HCT116 (cell line): ENCODE data around the gene SIL1. TPM values are rescaled to one million over a fixed set of nuclear protein-coding genes. Genes with fewer than 3 reads are reported as not detected.

Source experiments
- ATAC-seq: fragments of 200-7000 bp; cut with Tn5 transposase; 2 replicates; pipeline ENCODE4 v1.9.1; 2020; ENCODE audit warnings: mild to moderate bottlenecking, moderate library complexity
- BruUV-seq: library from RNA; stranded (reverse); fragments of 400-500 nt; replicated peaks from 2 replicates; lab custom pipeline; 2021; lab: Mats Ljungman, UMichigan
- CTCF ChIA-PET: fragments of 300-600 bp; sonication (Branson Sonifier 250); formaldehyde crosslinking; loops from one replicate; lab custom pipeline; 2021; ENCODE audit warnings: antibody characterized with exemption; lab: Charles Lee
- POLR2A ChIA-PET: fragments of 300-600, 350-600 bp; sonication (Branson Sonifier 250); formaldehyde crosslinking; loops from one replicate; lab custom pipeline; 2021; ENCODE audit warnings: antibody characterized with exemption; lab: Charles Lee
- RAD21 ChIA-PET, 2 experiments: fragments of 300-600 bp; sonication (Branson Sonifier 250); formaldehyde crosslinking; loops; one replicate each; lab custom pipeline; 2023; ENCODE audit warnings: low total read pairs in 2 of 2; ENCODE audit not compliant: uncharacterized antibody in 2 of 2, unreplicated experiment in 2 of 2, low non-redundant PET in 1 of 2; lab: Charles Lee
- DNase-seq: peaks from one replicate; pipeline ENCODE4 v3.0.0-alpha.2; 2010; ENCODE audit warnings: low read depth, low spot score
- H2AFZ ChIP-seq: fragments of 200-600 bp; shearing (Covaris generic), sonication (generic); 2 replicates; pipeline ENCODE4 v1.6.1; 2017; ENCODE audit warnings: low read depth, mixed run types, mixed read lengths, antibody characterized with exemption, low read length; ENCODE audit not compliant: poor library complexity, severe bottlenecking
- H3K27ac ChIP-seq: 2 replicates; pipeline ENCODE4 v1.5.1; 2012; ENCODE audit warnings: low read depth, low read length
- H3K27me3 ChIP-seq: fragments of 200-600 bp; sonication (generic); 2 replicates; pipeline ENCODE4 v1.6.1; 2016; ENCODE audit warnings: mixed run types, low read length, mixed read lengths; ENCODE audit not compliant: insufficient read depth
- H3K36me3 ChIP-seq, 2 experiments: fragments of 200-500 bp in 1 of 2; fragments of 200-600 bp in 1 of 2; sonication (Bioruptor generic) in 1 of 2; sonication (generic) in 1 of 2; 2 replicates each; pipeline versions ENCODE4 v1.5.1 to v1.6.1; 2014 to 2016; ENCODE audit warnings: low read length in 2 of 2, inconsistent platforms in 1 of 2, mixed read lengths in 1 of 2, mixed run types in 1 of 2; ENCODE audit not compliant: insufficient read depth in 2 of 2, control insufficient read depth in 1 of 2
- H3K4me1 ChIP-seq, 2 experiments: fragments of 200-600 bp in 1 of 2; sonication (generic) in 1 of 2; 2 replicates each; pipeline versions ENCODE4 v1.5.1 to v1.6.1; 2012 to 2017; ENCODE audit warnings: low read length in 2 of 2, inconsistent platforms in 1 of 2, mild to moderate bottlenecking in 1 of 2, mixed read lengths in 1 of 2, mixed run types in 1 of 2, moderate library complexity in 1 of 2; ENCODE audit not compliant: insufficient read depth in 2 of 2, control insufficient read depth in 1 of 2
- H3K4me2 ChIP-seq: fragments of 200-600 bp; sonication (generic); 2 replicates; pipeline ENCODE4 v1.6.1; 2017; ENCODE audit warnings: mixed run types, low read length, mixed read lengths
- H3K4me3 ChIP-seq, 2 experiments: fragments of 200-600 bp in 1 of 2; sonication (generic) in 1 of 2; replicated peaks in 1 of 2; 2 replicates each; pipeline ENCODE4 v1.5.1; 2011 to 2016; ENCODE audit warnings: low read length in 2 of 2, control low read depth in 1 of 2, low read depth in 1 of 2, mild to moderate bottlenecking in 1 of 2, mixed read lengths in 1 of 2, mixed run types in 1 of 2
- H3K79me2 ChIP-seq: fragments of 200-600 bp; sonication (generic); 2 replicates; pipeline ENCODE4 v1.6.1; 2017; ENCODE audit warnings: mild to moderate bottlenecking, mixed run types, low read length, moderate library complexity, mixed read lengths; ENCODE audit not compliant: insufficient read depth
- H3K9ac ChIP-seq: fragments of 200-600 bp; sonication (generic); 2 replicates; pipeline ENCODE4 v1.6.1; 2016; ENCODE audit warnings: low read length, mixed read lengths
- H3K9me2 ChIP-seq: fragments of 200-600 bp; sonication (generic), shearing (Covaris generic); 2 replicates; pipeline ENCODE4 v1.6.1; 2017; ENCODE audit warnings: mixed run types, mild to moderate bottlenecking, moderate library complexity; ENCODE audit not compliant: insufficient read depth
- H3K9me3 ChIP-seq, 2 experiments: fragments of 200-500 bp in 1 of 2; fragments of 200-600 bp in 1 of 2; sonication (Bioruptor generic) in 1 of 2; sonication (generic) in 1 of 2; 2 replicates each; pipeline ENCODE4 v1.6.1; 2014 to 2017; ENCODE audit warnings: low read length in 2 of 2, mixed read lengths in 2 of 2, inconsistent platforms in 1 of 2, low read depth in 1 of 2, mild to moderate bottlenecking in 1 of 2, mixed run types in 1 of 2, moderate library complexity in 1 of 2; ENCODE audit not compliant: control insufficient read depth in 1 of 2, insufficient read depth in 1 of 2
- H4K20me1 ChIP-seq: fragments of 200-600 bp; sonication (generic), shearing (Covaris generic); 2 replicates; pipeline ENCODE4 v1.6.1; 2017; ENCODE audit warnings: mixed run types, mild to moderate bottlenecking, moderate library complexity; ENCODE audit not compliant: insufficient read depth
- ATF3 ChIP-seq: IDR thresholded peaks from 2 replicates; pipeline ENCODE4 v1.6.1; 2012
- CBX3 ChIP-seq: IDR thresholded peaks from 2 replicates; pipeline ENCODE4 v1.6.1; 2012; ENCODE audit warnings: low read depth
- CEBPB ChIP-seq: IDR thresholded peaks from 2 replicates; pipeline ENCODE4 v1.6.1; 2012; ENCODE audit warnings: low read depth
- EGR1 ChIP-seq: IDR thresholded peaks from 2 replicates; pipeline ENCODE4 v1.6.1; 2012; ENCODE audit warnings: low read depth
- ELF1 ChIP-seq: IDR thresholded peaks from 2 replicates; pipeline ENCODE4 v1.6.1; 2012; ENCODE audit warnings: low read depth, borderline replicate concordance
- EZH2 ChIP-seq: fragments of 200-600 bp; sonication (generic); IDR thresholded peaks from 2 replicates; pipeline ENCODE4 v1.6.1; 2017; ENCODE audit warnings: antibody characterized with exemption, mixed run types
- EZH2phosphoT487 ChIP-seq: fragments of 200-600 bp; IDR thresholded peaks from 2 replicates; pipeline ENCODE4 v1.6.1; 2018; ENCODE audit warnings: antibody characterized with exemption, borderline replicate concordance
- FOSL1 ChIP-seq: IDR thresholded peaks from 2 replicates; pipeline ENCODE4 v1.6.1; 2012; ENCODE audit warnings: low read depth
- JUND ChIP-seq: IDR thresholded peaks from 2 replicates; pipeline ENCODE4 v1.6.1; 2012
- POLR2A ChIP-seq: IDR thresholded peaks from 2 replicates; pipeline ENCODE4 v1.7.0; 2011; ENCODE audit warnings: borderline replicate concordance; ENCODE audit not compliant: insufficient read depth, insufficient read length; ENCODE audit errors: extremely low read depth
- POLR2AphosphoS5 ChIP-seq: IDR thresholded peaks from 2 replicates; pipeline ENCODE4 v1.6.1; 2011; ENCODE audit warnings: mild to moderate bottlenecking, low read depth, low read length, moderate library complexity
- REST ChIP-seq: IDR thresholded peaks from 2 replicates; pipeline ENCODE4 v1.6.1; 2012; ENCODE audit warnings: low read depth
- SIN3A ChIP-seq: IDR thresholded peaks from 2 replicates; pipeline ENCODE4 v1.6.1; 2012; ENCODE audit warnings: low read depth
- SP1 ChIP-seq: IDR thresholded peaks from 2 replicates; pipeline ENCODE4 v1.6.1; 2012; ENCODE audit warnings: low read depth
- SRF ChIP-seq: IDR thresholded peaks from 2 replicates; pipeline ENCODE4 v1.6.1; 2012; ENCODE audit warnings: low read depth
- YY1 ChIP-seq: IDR thresholded peaks from 2 replicates; pipeline ENCODE4 v1.6.1; 2011; ENCODE audit warnings: low read length, low read depth, moderate library complexity, mild to moderate bottlenecking; ENCODE audit not compliant: insufficient replicate concordance; ENCODE audit errors: extremely low read depth
- ZFX ChIP-seq: fragments of 450-650 bp; IDR thresholded peaks from 2 replicates; pipeline ENCODE4 v1.6.1; 2017
- ZNF274 ChIP-seq: fragments of 200-500 bp; sonication (Bioruptor generic); IDR thresholded peaks from 2 replicates; pipeline ENCODE4 v1.6.1; 2014; ENCODE audit warnings: mild to moderate bottlenecking, low read depth, low read length, inconsistent platforms
- intact Hi-C: fragments of 100-400 bp; cut with micrococcal nuclease; formaldehyde crosslinking; loops from 2 replicates; pipeline ENCODE4 v1.10.0; 2022
- total RNA-seq: library from RNA; stranded (reverse); gene quantifications from one replicate; pipeline ENCODE4 v1.2.1, GENCODE V29; 2021; ENCODE audit not compliant: unreplicated experiment
- TF ChIP-seq, protein P1 (sequence below), 3 experiments: fragments of 200-600 bp in 1 of 3; sonication (generic) in 1 of 3; IDR thresholded peaks in 2 of 3; conservative IDR thresholded peaks in 1 of 3; 2 replicates each; pipeline ENCODE4 v1.5.1; 2012 to 2017; ENCODE audit warnings: low read depth in 2 of 3, low read length in 2 of 3, antibody characterized with exemption in 1 of 3, borderline replicate concordance in 1 of 3, control low read depth in 1 of 3, mild to moderate bottlenecking in 1 of 3, mixed read lengths in 1 of 3, mixed run types in 1 of 3, moderate library complexity in 1 of 3; ENCODE audit not compliant: insufficient read depth in 1 of 3
- TF ChIP-seq, protein P2 (sequence below): IDR thresholded peaks from 2 replicates; pipeline ENCODE4 v1.6.1; 2012

The SIL1 gene
- total RNA-seq, 1 experiment from 2014 or later, result 34.0 TPM

- DNase-seq (no peak), ATAC-seq (no peak)
- H4K20me1 ChIP-seq, result no peaks in the 10 kb centered on the region
- no TSS peak for BruUV-seq
- no peak overlapping the region for H3K27ac ChIP-seq
- H3K79me2 ChIP-seq, result no peaks in the 10 kb centered on the region
- peaks cover 0 to 6% of the 10 kb centered on the region in 2 experiments; a peak in 1 of 4 replicates for H3K4me1 ChIP-seq
- intact Hi-C loops, result no loop called here
- H3K36me3 ChIP-seq, result no peaks in the 10 kb centered on the region
- no peaks in the 10 kb centered on the region for H3K27me3 ChIP-seq
- no peaks in the 10 kb centered on the region for H3K9me3 ChIP-seq
- no peak overlapping the region for H2AFZ ChIP-seq
- no peak overlapping the region for H3K9ac ChIP-seq
- ChIA-PET CTCF (no interaction called here), RAD21 (no interaction called here), POLR2A (interaction anchor here (0.6 kb wide), 1 partner anchor 103 kb away, joined by 3 read pairs; no protein-coding TSS in a partner anchor)
- TF ChIP-seq CEBPB (no peak), ELF1 (no peak), ATF3 (no peak), POLR2A (no peak), ZNF274 (no peak), FOSL1 (no peak), JUND (no peak), EZH2 (no peak), CBX3 (no peak), SP1 (no peak), ZFX (no peak), REST (no peak), SIN3A (no peak), EZH2phosphoT487 (no peak), YY1 (no peak), SRF (no peak), EGR1 (no peak), POLR2AphosphoS5 (no peak)
- TF ChIP-seq, protein P1, sequence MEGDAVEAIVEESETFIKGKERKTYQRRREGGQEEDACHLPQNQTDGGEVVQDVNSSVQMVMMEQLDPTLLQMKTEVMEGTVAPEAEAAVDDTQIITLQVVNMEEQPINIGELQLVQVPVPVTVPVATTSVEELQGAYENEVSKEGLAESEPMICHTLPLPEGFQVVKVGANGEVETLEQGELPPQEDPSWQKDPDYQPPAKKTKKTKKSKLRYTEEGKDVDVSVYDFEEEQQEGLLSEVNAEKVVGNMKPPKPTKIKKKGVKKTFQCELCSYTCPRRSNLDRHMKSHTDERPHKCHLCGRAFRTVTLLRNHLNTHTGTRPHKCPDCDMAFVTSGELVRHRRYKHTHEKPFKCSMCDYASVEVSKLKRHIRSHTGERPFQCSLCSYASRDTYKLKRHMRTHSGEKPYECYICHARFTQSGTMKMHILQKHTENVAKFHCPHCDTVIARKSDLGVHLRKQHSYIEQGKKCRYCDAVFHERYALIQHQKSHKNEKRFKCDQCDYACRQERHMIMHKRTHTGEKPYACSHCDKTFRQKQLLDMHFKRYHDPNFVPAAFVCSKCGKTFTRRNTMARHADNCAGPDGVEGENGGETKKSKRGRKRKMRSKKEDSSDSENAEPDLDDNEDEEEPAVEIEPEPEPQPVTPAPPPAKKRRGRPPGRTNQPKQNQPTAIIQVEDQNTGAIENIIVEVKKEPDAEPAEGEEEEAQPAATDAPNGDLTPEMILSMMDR (IDR thresholded peaks at IDR 0.05 in 2 of 3, conservative IDR thresholded peaks at IDR 0.05 in 1 of 3; ENCODE audit: borderline replicate concordance in 1 of 3, insufficient read depth in 1 of 3, low read depth in 2 of 3, low read length in 2 of 3), result no peak
- TF ChIP-seq, protein P2, sequence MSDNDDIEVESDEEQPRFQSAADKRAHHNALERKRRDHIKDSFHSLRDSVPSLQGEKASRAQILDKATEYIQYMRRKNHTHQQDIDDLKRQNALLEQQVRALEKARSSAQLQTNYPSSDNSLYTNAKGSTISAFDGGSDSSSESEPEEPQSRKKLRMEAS, result no peak
- H3K9me2 ChIP-seq, result no peaks in the 10 kb centered on the region
- no peak overlapping the region for H3K4me2 ChIP-seq
- no peak overlapping the region for H3K4me3 ChIP-seq
These were observed 158.1 kb downstream of the SIL1 start for GRCh38 chr5:139040081-139040480.
